IPS DF 6.9 (cell line): ENCODE results near the gene UBE2H.
"Not testable (repeated sequence)": the region's sequence is repeated elsewhere in the genome, so short reads cannot be mapped to it uniquely, and the experiment has no call there.

Source experiments
- DNase-seq: peaks from one replicate; pipeline ENCODE4 v3.0.0-alpha.2; 2013; ENCODE audit warnings: low read depth, low spot score
- H3K27ac ChIP-seq: one replicate; pipeline ENCODE4 v1.5.1; 2013; ENCODE audit warnings: low read length, control low read depth
- H3K27me3 ChIP-seq: 2 replicates; pipeline ENCODE4 v1.6.1; 2013; ENCODE audit warnings: mild to moderate bottlenecking, low read length; ENCODE audit not compliant: control insufficient read depth, insufficient read depth
- H3K36me3 ChIP-seq: 2 replicates; pipeline ENCODE4 v1.6.1; 2013; ENCODE audit warnings: low read length; ENCODE audit not compliant: control insufficient read depth, insufficient read depth
- H3K4me1 ChIP-seq: 2 replicates; pipeline ENCODE4 v1.6.1; 2013; ENCODE audit warnings: low read length; ENCODE audit not compliant: control insufficient read depth, insufficient read depth
- H3K4me3 ChIP-seq: 2 replicates; pipeline ENCODE4 v1.5.1; 2013; ENCODE audit warnings: mild to moderate bottlenecking, low read length
- H3K9me3 ChIP-seq: 2 replicates; pipeline ENCODE4 v1.6.1; 2013; ENCODE audit warnings: low read length, inconsistent platforms; ENCODE audit not compliant: control insufficient read depth, insufficient read depth
- WGBS: extraction: QIAGEN DNeasy Blood & Tissue Kit; methylation state at CpG from one replicate; pipeline ENCODE4 v1.1.7; 2013; ENCODE audit warnings: mixed read lengths, missing lambda C conversion rate; ENCODE audit not compliant: insufficient read length, insufficient coverage; 5-methylcytosine and 5-hydroxymethylcytosine counted together

Gene UBE2H

DNA sequence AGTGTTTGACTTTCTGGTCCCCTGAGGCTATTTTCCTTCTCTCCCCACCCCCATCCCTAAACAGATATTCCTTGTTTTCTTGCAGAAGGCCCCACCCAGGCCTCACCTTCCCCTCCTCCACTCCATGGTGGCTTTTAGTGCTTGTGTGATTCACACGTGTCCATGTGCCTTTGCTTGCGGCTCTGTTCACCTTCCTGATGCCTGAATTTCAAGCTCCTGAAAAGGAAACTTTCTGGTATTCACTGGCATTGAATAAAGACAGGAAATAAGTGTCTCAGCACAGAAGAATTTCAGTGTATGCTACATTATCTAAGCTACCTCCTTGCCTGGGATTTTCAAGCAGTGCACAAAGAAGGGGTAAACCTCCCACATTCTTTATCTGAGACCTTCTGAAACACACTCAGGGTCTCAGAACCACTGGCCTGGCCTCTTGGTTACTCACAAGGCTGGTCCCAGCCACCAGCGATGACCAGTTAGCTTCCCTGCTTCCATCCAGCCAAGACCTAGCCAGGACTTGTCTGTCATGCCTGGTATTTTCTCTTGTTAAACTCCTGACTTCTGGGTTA lies 17.2 kb upstream of the UBE2H start:
- no peak overlapping the region for H3K27ac ChIP-seq
- no peaks in the 10 kb centered on the region for H3K36me3 ChIP-seq
- H3K4me3 ChIP-seq: no peak overlapping the region
- whole genome bisulfite sequencing: no CpG with 5 or more reads among the region's 3 CpGs
- H3K4me1 ChIP-seq: peaks cover 6% of the 10 kb centered on the region; the same call in 1 of the 2 replicates
- H3K27me3 ChIP-seq: no peaks in the 10 kb centered on the region
- no peak for DNase-seq
- no peaks in the 10 kb centered on the region for H3K9me3 ChIP-seq

DNA sequence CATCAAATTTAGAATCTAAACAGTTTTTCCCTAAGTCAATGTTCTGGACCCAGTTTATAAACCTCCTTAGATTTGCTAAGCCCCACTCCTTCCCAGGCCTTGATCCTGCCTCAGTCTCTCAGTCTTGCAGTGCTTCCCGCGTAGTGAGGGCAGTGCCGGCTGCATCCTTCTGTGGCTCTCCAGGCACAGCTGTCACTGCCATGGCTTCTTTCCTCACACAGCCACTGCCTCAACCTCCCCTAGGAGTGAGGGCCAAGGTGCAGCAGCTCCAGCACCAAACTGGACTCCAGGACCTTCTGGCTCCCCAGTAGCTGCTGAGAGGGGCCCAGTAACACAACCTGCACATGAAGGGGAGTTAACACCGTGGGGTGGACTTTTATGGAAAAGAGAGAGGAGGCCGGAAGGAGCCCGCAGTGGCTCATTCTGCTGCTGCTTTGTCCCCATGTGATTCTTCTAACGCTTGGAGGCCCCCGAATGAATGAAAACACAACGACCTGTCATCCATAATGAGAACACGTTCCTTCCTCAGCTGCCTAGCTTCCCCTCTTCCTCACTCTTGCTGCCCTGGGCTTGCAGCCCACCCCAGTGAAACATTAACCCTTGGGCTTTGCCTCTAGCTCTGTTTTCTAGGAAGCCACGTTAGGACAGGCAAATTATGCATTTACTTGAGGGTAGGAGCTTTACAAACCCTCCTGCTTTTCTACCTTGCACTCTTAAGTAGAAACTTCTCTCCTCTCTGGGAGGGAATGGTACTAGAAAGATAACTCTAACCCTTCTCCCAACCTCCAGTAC lies 16.0 kb upstream of the UBE2H start:
- no peak overlapping the region for H3K27ac ChIP-seq
- H3K9me3 ChIP-seq: no peaks in the 10 kb centered on the region
- H3K27me3 ChIP-seq: no peaks in the 10 kb centered on the region
- peaks cover 6% of the 10 kb centered on the region; the same call in 1 of the 2 replicates for H3K4me1 ChIP-seq
- DNase-seq: no peak
- no peak overlapping the region for H3K4me3 ChIP-seq
- no CpG with 5 or more reads among the region's 11 CpGs for WGBS
- no peaks in the 10 kb centered on the region for H3K36me3 ChIP-seq

DNA sequence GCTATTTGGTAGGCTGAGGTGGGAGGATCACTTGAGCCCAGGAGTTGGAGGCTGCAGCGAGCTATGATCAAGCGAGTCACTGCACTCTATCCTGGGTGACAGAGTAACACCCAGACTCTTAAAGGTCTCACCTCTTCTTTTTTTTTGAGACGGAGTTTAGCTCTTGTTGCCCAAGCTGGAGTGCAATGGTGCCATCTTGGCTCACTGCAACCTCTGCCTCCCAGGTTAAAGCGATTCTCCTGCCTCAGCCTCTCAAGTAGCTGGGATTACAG lies 7.4 kb upstream of the UBE2H start:
- H3K27ac ChIP-seq, H3K4me3 ChIP-seq: not testable (repeated sequence)
- no CpG with 5 or more reads among the region's 4 CpGs for WGBS

DNA sequence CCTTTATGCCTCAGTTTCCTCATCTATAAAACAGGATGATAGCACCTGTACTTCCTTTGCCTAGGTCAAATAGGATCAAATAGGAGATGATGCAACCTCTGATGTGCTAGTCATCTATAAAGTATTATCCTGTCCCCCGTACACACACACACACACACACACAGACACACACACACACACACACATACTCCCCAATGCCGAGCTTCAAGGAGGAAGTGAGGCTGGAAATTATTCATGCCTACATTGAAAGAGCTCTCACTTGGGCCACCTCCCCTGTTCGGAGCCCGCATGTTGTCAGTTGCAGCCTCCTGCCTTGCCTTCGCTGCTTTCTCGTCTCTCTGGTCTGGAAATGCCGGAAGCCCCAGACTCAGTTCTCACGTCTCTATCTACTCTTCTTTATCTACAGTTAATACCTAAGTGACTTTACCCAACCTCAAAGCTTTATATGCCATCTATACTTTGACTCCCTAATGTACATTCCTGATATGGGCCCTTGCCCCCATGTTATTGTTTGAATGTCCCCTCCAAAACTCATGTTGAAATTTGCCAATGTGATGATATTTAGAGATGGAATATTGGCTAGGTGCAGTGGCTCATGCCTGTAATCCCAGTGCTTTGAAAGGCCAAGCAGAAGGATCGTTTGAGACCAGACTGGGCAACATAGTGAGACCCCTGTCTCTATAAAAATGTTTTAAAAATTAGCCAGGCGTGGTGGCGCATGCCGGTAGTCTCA lies 6.9 kb upstream of the UBE2H start:
- Histone ChIP-seq H3K9me3 (no peaks in the 10 kb centered on the region), H3K36me3 (no peaks in the 10 kb centered on the region), H3K27ac (no peak overlapping the region), H3K4me3 (no peak overlapping the region), H3K27me3 (no peaks in the 10 kb centered on the region), H3K4me1 (no peaks in the 10 kb centered on the region)
- no CpG with 5 or more reads among the region's 12 CpGs for WGBS
- no peak for DNase-seq

More for the DNA sequence above, 7.4 kb upstream of the UBE2H start:
- H3K4me1 ChIP-seq, DNase-seq, H3K36me3 ChIP-seq, H3K27me3 ChIP-seq, H3K9me3 ChIP-seq: not testable (repeated sequence)

DNA sequence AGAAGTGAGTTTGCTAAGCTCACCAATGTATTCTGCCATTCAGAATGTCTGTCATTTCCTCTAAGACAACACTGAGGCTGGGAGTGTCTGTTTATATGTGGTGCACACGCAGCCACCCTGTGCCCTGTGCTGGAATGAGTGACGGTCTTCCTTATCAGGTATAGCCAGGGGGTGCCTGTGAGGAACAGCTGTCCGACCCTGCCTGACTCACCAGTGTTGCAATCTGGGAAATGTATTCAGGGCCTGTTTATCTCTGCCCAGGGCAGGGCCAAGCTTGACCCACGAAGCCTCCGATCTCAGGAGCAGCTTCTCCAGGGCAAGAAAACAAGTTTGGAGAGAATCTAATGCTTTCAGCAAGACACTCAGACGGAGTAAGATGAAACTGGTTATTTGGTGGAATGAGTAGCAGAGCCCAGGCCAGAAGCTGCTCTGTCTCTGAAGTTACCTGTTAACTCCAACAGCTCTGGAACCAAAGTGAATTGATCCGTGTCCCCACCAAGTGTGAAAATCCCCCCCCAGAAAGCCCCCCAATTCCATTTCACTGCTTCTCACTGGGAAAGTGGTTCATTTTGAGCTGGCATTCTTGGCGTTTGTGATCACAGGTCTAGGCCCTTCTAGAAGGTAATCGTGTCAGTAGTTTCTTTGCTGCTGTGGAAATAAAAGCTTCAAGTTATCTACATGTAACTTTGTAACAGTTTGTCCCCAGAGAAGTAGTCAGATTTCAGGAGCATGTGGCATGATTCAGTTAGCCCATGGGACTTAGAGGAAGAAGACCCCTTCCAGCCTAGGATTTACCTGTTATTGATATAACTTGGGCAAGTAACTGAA lies 6.1 kb upstream of the UBE2H start:
- Histone ChIP-seq H3K4me3 (no peak overlapping the region), H3K27me3 (no peaks in the 10 kb centered on the region), H3K4me1 (no peaks in the 10 kb centered on the region), H3K9me3 (no peaks in the 10 kb centered on the region), H3K27ac (no peak overlapping the region), H3K36me3 (no peaks in the 10 kb centered on the region)
- WGBS: no CpG with 5 or more reads among the region's 9 CpGs
- no peak for DNase-seq

DNA sequence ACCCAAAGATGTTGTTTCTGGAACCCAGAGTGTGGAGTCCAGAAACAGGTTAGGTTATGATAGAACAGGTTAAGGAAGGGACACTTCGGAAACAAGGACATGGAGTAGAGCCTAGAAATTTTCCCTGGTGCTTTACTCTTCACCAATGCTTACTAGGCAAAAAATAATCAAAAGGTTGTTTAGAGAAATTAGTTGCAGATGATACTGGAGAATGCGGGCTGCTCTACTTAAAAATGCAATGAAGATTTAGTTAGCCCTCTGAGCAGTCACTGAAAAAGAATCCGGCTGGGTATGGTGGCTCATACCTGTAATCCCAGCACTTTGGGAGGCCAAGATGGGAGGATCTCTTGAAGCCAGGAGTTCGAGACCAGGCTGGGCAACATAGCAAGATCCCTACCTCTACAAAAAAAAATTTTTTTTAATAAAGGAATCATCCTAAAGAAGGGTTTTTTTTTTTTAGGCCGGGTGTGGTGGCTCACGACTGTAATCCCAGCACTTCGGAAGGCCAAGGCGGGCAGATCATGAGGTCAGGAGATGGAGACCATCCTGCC lies 3.3 kb upstream of the UBE2H start:
- Histone ChIP-seq H3K27ac (no peak overlapping the region), H3K9me3 (no peaks in the 10 kb centered on the region), H3K4me1 (peaks cover 2% of the 10 kb centered on the region; the same call in 1 of the 2 replicates), H3K4me3 (no peak overlapping the region), H3K27me3 (no peaks in the 10 kb centered on the region), H3K36me3 (no peaks in the 10 kb centered on the region)
- WGBS: no CpG with 5 or more reads among the region's 8 CpGs
- DNase-seq: no peak

DNA sequence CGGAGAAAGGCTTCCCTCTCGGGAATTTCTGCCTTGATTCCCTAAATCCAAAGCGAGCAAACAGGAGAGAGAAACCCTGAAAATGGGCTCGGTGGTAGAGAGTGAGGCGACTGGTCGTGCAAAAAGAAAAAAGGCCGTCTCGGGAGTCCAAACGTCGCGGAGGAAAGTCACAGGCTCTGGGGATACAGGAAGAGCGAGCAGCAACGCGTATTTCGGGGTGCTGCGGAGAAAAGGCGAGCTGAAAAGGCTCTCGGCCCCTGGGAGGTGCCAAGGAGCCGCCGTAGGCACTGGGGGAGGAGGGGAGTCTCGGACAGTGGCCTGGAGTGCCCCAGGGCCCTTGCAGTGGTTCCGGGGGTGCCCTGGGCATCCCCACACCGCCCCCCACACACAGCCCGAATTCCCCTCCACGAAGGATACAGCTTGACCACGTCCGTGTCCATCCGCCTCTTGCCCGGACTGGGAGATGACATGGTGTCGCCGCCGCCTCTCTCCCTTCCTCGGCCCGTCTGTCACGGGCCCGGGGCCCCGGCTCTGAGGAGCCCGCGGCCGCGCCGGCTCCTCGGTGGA lies 591 bp downstream of the UBE2H start:
- no CpG with 5 or more reads among the region's 43 CpGs for WGBS
- Histone ChIP-seq H3K27ac (no peak overlapping the region), H3K9me3 (no peaks in the 10 kb centered on the region), H3K4me3 (peak overlapping the region; percentile 92), H3K27me3 (no peaks in the 10 kb centered on the region), H3K36me3 (peaks cover 3% of the 10 kb centered on the region), H3K4me1 (peaks cover 3% of the 10 kb centered on the region; the same call in 1 of the 2 replicates)
- no peak for DNase-seq

DNA sequence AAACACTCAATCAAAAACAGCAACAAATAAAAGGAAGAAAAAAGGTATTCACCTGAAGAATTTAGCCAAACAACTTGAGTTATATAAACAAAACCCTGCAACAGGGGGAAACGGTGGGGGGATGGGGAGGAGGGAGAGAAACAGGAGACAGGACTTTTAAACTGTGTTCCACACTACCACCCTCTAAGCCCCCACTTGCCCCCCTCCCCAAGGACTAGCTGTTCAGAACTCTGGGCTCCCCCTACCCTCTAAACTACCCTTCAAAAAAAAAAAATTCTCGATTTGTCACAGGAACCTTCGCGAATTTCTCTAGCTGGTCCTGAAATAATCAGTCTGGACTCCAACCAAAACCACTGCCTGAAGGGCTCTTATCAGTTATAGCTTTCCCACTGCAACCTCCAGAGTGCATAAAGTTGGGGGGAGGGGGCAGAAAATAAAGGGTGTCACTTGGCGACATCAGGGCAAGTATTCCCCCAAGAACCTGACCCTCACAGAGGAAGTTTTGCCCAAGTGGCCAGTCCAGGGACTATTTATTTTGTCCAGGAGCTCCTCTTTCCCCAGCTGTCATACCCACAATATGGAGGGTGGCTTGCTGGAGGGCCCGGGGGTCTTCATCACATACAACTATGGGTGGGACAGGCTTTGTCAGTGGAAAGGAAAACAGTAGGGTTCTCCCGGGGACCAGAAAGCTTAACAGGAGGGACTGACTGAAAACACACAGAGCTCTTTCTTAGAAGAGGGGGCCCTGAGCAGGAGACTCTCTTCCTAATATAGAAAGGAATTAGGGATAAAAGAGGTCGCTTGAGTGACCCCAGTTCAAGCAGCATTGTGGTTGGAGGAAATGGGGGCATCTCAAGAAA lies 1.3 kb downstream of the UBE2H start:
- WGBS: no CpG with 5 or more reads among the region's 8 CpGs
- no peak for DNase-seq
- peaks cover 3% of the 10 kb centered on the region for H3K36me3 ChIP-seq
- peak overlapping the region; percentile 92; the same call in 1 of the 2 replicates for H3K4me3 ChIP-seq
- H3K9me3 ChIP-seq: no peaks in the 10 kb centered on the region
- no peaks in the 10 kb centered on the region for H3K27me3 ChIP-seq
- H3K4me1 ChIP-seq: peaks cover 3% of the 10 kb centered on the region; the same call in 1 of the 2 replicates
- H3K27ac ChIP-seq: no peak overlapping the region

GRCh38 chr7:129950933-129951225 lies 1.9 kb downstream of the UBE2H start:
- Histone ChIP-seq H3K9me3 (no peaks in the 10 kb centered on the region), H3K4me3 (peak overlapping the region; percentile 5; the same call in 1 of the 2 replicates), H3K27ac (no peak overlapping the region), H3K27me3 (no peaks in the 10 kb centered on the region), H3K4me1 (peaks cover 3% of the 10 kb centered on the region; the same call in 1 of the 2 replicates), H3K36me3 (peaks cover 3% of the 10 kb centered on the region)
- WGBS: 100% methylated on average over 1 of the region's 1 CpG
- DNase-seq: no peak
